CD14-positive monocyte (primary cell): ENCODE results near the gene PLPPR5. TPM values are rescaled to one million over a fixed set of nuclear protein-coding genes. Genes with fewer than 3 reads are reported as not detected.

Experiments used
- DNase-seq, 3 donors: peaks; one replicate each; pipeline ENCODE4 v3.0.0-alpha.2; 2011 to 2022
- H2AFZ ChIP-seq: 2 replicates; pipeline ENCODE4 v1.6.0; 2012; ENCODE audit warnings: mild to moderate bottlenecking, low read depth, low read length, inconsistent platforms; ENCODE audit not compliant: insufficient read depth, poor library complexity, severe bottlenecking
- H3K27ac ChIP-seq, 2 donors: 1 replicate in 1 of 2; 2 replicates in 1 of 2; pipeline ENCODE4 v1.5.1; 2012 to 2013; ENCODE audit warnings: low read length in 2 of 2, control low read depth in 1 of 2, inconsistent platforms in 1 of 2, low read depth in 1 of 2, mild to moderate bottlenecking in 1 of 2
- H3K27me3 ChIP-seq, 2 donors: one replicate each; pipeline versions ENCODE4 v1.6.0 to v1.6.1; 2011 to 2013; ENCODE audit warnings: low read length in 2 of 2; ENCODE audit not compliant: control insufficient read depth in 2 of 2, insufficient read depth in 2 of 2
- H3K36me3 ChIP-seq, 2 donors: replicated peaks in 1 of 2; 1 replicate in 1 of 2; 2 replicates in 1 of 2; pipeline versions ENCODE4 v1.5.1 to v1.6.1; 2012 to 2013; ENCODE audit warnings: low read length in 2 of 2, control low read depth in 1 of 2, inconsistent platforms in 1 of 2, mild to moderate bottlenecking in 1 of 2; ENCODE audit not compliant: insufficient read depth in 2 of 2, control insufficient read depth in 1 of 2
- H3K4me1 ChIP-seq, 2 donors: 1 replicate in 1 of 2; 2 replicates in 1 of 2; pipeline versions ENCODE4 v1.5.1 to v1.6.1; 2012 to 2013; ENCODE audit warnings: low read length in 2 of 2, control low read depth in 1 of 2, inconsistent platforms in 1 of 2, mild to moderate bottlenecking in 1 of 2, moderate library complexity in 1 of 2; ENCODE audit not compliant: insufficient read depth in 2 of 2, control insufficient read depth in 1 of 2
- H3K4me2 ChIP-seq: replicated peaks from 2 replicates; pipeline ENCODE3; 2012; ENCODE audit warnings: low read length, moderate library complexity, mild to moderate bottlenecking; ENCODE audit not compliant: poor library complexity, severe bottlenecking; ENCODE audit errors: extremely low read depth
- H3K4me3 ChIP-seq, 3 experiments: fragments of 200-600 bp in 1 of 3; sonication (generic) in 1 of 3; replicated peaks in 1 of 3; 1 replicate in 2 of 3; 2 replicates in 1 of 3; pipeline ENCODE4 v1.5.1; 2011 to 2013; ENCODE audit warnings: low read length in 3 of 3, mild to moderate bottlenecking in 3 of 3, control low read depth in 2 of 3, low read depth in 2 of 3, inconsistent platforms in 1 of 3, moderate library complexity in 1 of 3
- H3K79me2 ChIP-seq: 2 replicates; pipeline ENCODE4 v1.6.0; 2012; ENCODE audit warnings: mild to moderate bottlenecking, control low read depth, inconsistent platforms, low read length, moderate library complexity; ENCODE audit not compliant: insufficient read depth
- H3K9ac ChIP-seq: 2 replicates; pipeline ENCODE4 v1.6.0; 2017; ENCODE audit warnings: low read length, mild to moderate bottlenecking; ENCODE audit not compliant: insufficient read depth, poor library complexity, severe bottlenecking
- H3K9me3 ChIP-seq, 2 donors: replicated peaks in 1 of 2; 1 replicate in 1 of 2; 2 replicates in 1 of 2; pipeline versions ENCODE4 v1.5.1 to v1.6.1; 2012 to 2013; ENCODE audit warnings: low read length in 2 of 2, control low read depth in 1 of 2; ENCODE audit not compliant: control insufficient read depth in 1 of 2, insufficient read depth in 1 of 2
- H4K20me1 ChIP-seq: 2 replicates; pipeline ENCODE4 v1.6.0; 2012; ENCODE audit warnings: mild to moderate bottlenecking, low read length, control low read depth, moderate library complexity; ENCODE audit not compliant: insufficient read depth
- H3K27ac Mint-ChIP-seq, 7 donors: one replicate each; pipeline ENCODE4 v1.8.0; 2020; ENCODE audit warnings: mild to moderate bottlenecking in 7 of 7, mixed read lengths in 7 of 7, moderate library complexity in 6 of 7, inconsistent platforms in 2 of 7
- H3K27me3 Mint-ChIP-seq, 3 donors: one replicate each; pipeline ENCODE4 v1.8.0; 2021 to 2022; ENCODE audit warnings: low read depth in 3 of 3, mild to moderate bottlenecking in 3 of 3, mixed read lengths in 3 of 3, moderate library complexity in 3 of 3, inconsistent platforms in 1 of 3
- H3K36me3 Mint-ChIP-seq, 2 donors: one replicate each; pipeline ENCODE4 v1.8.0; 2020; ENCODE audit warnings: mixed read lengths in 2 of 2, inconsistent platforms in 1 of 2, mild to moderate bottlenecking in 1 of 2
- H3K4me1 Mint-ChIP-seq: one replicate; pipeline ENCODE4 v1.8.0; 2020; ENCODE audit warnings: mild to moderate bottlenecking, mixed read lengths
- H3K4me3 Mint-ChIP-seq, 2 donors: one replicate each; pipeline ENCODE4 v1.8.0; 2020; ENCODE audit warnings: mild to moderate bottlenecking in 2 of 2, mixed read lengths in 2 of 2, moderate library complexity in 1 of 2
- H3K9me3 Mint-ChIP-seq, 7 donors: one replicate each; pipeline ENCODE4 v1.8.0; 2020 to 2022; ENCODE audit warnings: mixed read lengths in 7 of 7, mild to moderate bottlenecking in 6 of 7, moderate library complexity in 6 of 7, inconsistent platforms in 2 of 7
- CTCF ChIP-seq: fragments of 200-600 bp; IDR thresholded peaks from one replicate; pipeline ENCODE4 v1.8.0; 2022; ENCODE audit warnings: antibody characterized with exemption, mild to moderate bottlenecking
- WGBS: methylation state at CpG from one replicate; pipeline ENCODE4 v1.1.5; 2013; ENCODE audit warnings: missing lambda C conversion rate; ENCODE audit not compliant: insufficient coverage; 5-methylcytosine and 5-hydroxymethylcytosine counted together
- intact Hi-C, 2 donors: fragments of 100-400 bp; cut with micrococcal nuclease; formaldehyde crosslinking; loops; one replicate each; pipeline versions ENCODE4 v1.15.0 to v1.15.1; 2023
- polyA minus RNA-seq: library from RNA; depleted of rRNA, polyadenylated mRNA; stranded (reverse); fragments of >200 nt; gene quantifications from 2 replicates; pipeline ENCODE4 v1.2.3, GENCODE V29; 2012
- polyA plus RNA-seq, 3 donors: library from polyadenylated mRNA; depleted of rRNA in 1 of 3; unstranded in 2 of 3; stranded (reverse) in 1 of 3; fragments of 300-500 nt in 2 of 3; fragments of >200 nt in 1 of 3; fragmentation: Illumina TruSeq in 2 of 3; gene quantifications; 1 replicate in 2 of 3; 2 replicates in 1 of 3; pipeline ENCODE4 v1.2.3, GENCODE V29; 2012 to 2021
- total RNA-seq, 12 experiments: library from RNA in 1 of 12; stranded (reverse) in 1 of 12; fragments of 120-200 nt in 1 of 12; gene quantifications; one replicate each; pipeline ENCODE4 v1.2.4 and lab custom pipeline; 2013 to 2026; ENCODE audit warnings: mixed read lengths in 6 of 12, inconsistent platforms in 1 of 12

Gene PLPPR5
- not detected for total RNA-seq (2013)
- not detected for polyA plus RNA-seq
- not detected in 2 replicates for polyA minus RNA-seq
- total RNA-seq (lab: John Stamatoyannopoulos, UW): 0 to 1.5 (median 0.03) reads per million in 11 experiments

DNA sequence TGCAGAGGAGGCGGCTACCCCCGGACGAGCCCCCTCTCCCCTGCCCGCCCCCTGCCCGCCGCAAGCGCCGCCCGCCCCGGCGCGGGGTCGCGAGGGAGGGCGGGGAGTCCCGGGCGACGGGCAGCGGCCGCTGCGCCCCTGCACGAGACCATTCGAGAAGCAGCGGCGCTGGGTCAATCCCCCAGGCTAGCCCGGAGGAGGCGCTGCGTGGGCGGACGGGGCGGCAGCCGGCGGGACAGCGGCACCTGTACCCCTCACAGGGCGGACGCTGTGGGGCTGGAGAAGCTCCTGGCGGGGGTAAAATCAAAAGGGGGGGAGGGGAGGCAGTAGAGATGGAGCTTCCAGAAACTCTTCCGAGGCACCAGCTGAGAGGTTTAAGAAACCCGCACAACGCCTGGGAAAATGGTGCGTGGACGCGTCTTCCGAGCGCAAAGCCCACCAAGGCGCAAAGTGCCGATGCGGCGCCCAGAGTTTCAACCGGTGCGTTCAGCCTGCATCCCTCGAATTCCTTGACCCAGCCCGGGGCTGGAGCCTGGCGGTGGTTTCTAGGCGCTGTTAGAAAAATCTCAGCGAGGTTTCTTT, at the start of gene PLPPR5:
Gene PLPPR5 (minus strand): TSS at position 1 of the 582 bp plus-strand sequence. CDS start 190 bp downstream, outside the sequence.
- no peak for TF ChIP-seq CTCF
- Histone ChIP-seq H3K4me1 (no peaks in the 10 kb centered on the region), H3K9me3 (peaks cover 0 to 11% of the 10 kb centered on the region in 2 donors), H3K4me3 (no peak within 1 kb of the TSS), H4K20me1 (no peaks in the 10 kb centered on the region), H3K27ac (no peak within 1 kb of the TSS), H3K36me3 (no peaks in the 10 kb centered on the region), H3K9ac (no peak within 1 kb of the TSS), H2AFZ (no peak within 1 kb of the TSS), H3K27me3 (peaks cover 34 to 53% of the 10 kb centered on the region in 2 donors), H3K4me2 (no peak within 1 kb of the TSS), H3K79me2 (no peaks in the 10 kb centered on the region)
- 2% methylated on average over 44 of the region's 56 CpGs for WGBS
- no peaks in the 10 kb centered on the region for H3K36me3 Mint-ChIP-seq
- peak within 1 kb of the TSS in 1 of 7 donors; percentile 58 for H3K27ac Mint-ChIP-seq
- H3K9me3 Mint-ChIP-seq: peaks cover 0 to 7% (median 4%) of the 10 kb centered on the region in 7 donors
- H3K4me1 Mint-ChIP-seq: no peaks in the 10 kb centered on the region
- peak within 1 kb of the TSS in 1 of 2 donors; percentile 76 for H3K4me3 Mint-ChIP-seq
- intact Hi-C loops: no loop called here
- H3K27me3 Mint-ChIP-seq: peaks cover 37 to 58% (median 49%) of the 10 kb centered on the region in 3 donors
- DNase-seq: no peak

- Mint-ChIP-seq H3K27me3 (no peaks in the 10 kb centered on the region), H3K4me3 (no peak overlapping the region), H3K36me3 (no peaks in the 10 kb centered on the region), H3K4me1 (no peaks in the 10 kb centered on the region), H3K9me3 (peaks cover 0 to 14% (median 3%) of the 10 kb centered on the region in 7 donors), H3K27ac (no peak overlapping the region)
- H2AFZ ChIP-seq: no peak overlapping the region
- no peaks in the 10 kb centered on the region for H4K20me1 ChIP-seq
- no peaks in the 10 kb centered on the region for H3K79me2 ChIP-seq
- no peak for DNase-seq
- no peak overlapping the region for H3K9ac ChIP-seq
- H3K9me3 ChIP-seq: peaks cover 0 to 8% of the 10 kb centered on the region in 2 donors
- no peak for TF ChIP-seq CTCF
- no peaks in the 10 kb centered on the region for H3K4me1 ChIP-seq
- intact Hi-C loops: no loop called here
- 96% methylated on average over 9 of the region's 10 CpGs for WGBS
- no peaks in the 10 kb centered on the region for H3K27me3 ChIP-seq
- no peak overlapping the region for H3K4me3 ChIP-seq
- no peak overlapping the region for H3K4me2 ChIP-seq
- no peak overlapping the region for H3K27ac ChIP-seq
- H3K36me3 ChIP-seq: no peaks in the 10 kb centered on the region
Measured at GRCh38 chr1:99051611-99052283, 47.1 kb upstream of the PLPPR5 start.
